Sigmoid colon (tissue), 4 donors: ENCODE measurements around the gene SPINK9.

Experiments
- POLR2A ChIP-seq, 2 donors: fragments of 450-650 bp; IDR thresholded peaks; one replicate each; pipeline ENCODE4 v1.6.1; 2016; ENCODE audit warnings: antibody characterized with exemption in 2 of 2, mild to moderate bottlenecking in 2 of 2, moderate library complexity in 2 of 2
- POLR2AphosphoS5 ChIP-seq, 4 donors: sonication (generic); formaldehyde crosslinking; IDR thresholded peaks; one replicate each; pipeline ENCODE4 v1.6.1; 2017; ENCODE audit warnings: antibody characterized with exemption in 4 of 4
- TF ChIP-seq, protein P1 (sequence below), 4 experiments: fragments of 450-650 bp in 3 of 4; fragments of 200-600 bp in 1 of 4; IDR thresholded peaks; one replicate each; pipeline ENCODE4 v1.5.1; 2016 to 2019; ENCODE audit warnings: antibody characterized with exemption in 4 of 4, mild to moderate bottlenecking in 3 of 4, moderate library complexity in 2 of 4

GRCh38 chr5:148333262-148333849 lies 2.0 kb upstream of the SPINK9 start:
- TF ChIP-seq POLR2A (IDR thresholded peaks at IDR 0.05) (no peak), POLR2AphosphoS5 (IDR thresholded peaks at IDR 0.05) (no peak)
- TF ChIP-seq, protein P1, sequence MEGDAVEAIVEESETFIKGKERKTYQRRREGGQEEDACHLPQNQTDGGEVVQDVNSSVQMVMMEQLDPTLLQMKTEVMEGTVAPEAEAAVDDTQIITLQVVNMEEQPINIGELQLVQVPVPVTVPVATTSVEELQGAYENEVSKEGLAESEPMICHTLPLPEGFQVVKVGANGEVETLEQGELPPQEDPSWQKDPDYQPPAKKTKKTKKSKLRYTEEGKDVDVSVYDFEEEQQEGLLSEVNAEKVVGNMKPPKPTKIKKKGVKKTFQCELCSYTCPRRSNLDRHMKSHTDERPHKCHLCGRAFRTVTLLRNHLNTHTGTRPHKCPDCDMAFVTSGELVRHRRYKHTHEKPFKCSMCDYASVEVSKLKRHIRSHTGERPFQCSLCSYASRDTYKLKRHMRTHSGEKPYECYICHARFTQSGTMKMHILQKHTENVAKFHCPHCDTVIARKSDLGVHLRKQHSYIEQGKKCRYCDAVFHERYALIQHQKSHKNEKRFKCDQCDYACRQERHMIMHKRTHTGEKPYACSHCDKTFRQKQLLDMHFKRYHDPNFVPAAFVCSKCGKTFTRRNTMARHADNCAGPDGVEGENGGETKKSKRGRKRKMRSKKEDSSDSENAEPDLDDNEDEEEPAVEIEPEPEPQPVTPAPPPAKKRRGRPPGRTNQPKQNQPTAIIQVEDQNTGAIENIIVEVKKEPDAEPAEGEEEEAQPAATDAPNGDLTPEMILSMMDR (IDR thresholded peaks at IDR 0.05) = no peak
